HG03575 (cell line): ENCODE data around the gene PWP2.
"Not testable (repeated sequence)": the region's sequence is repeated elsewhere in the genome, so short reads cannot be mapped to it uniquely, and the experiment has no call there.

Source experiments
- ATAC-seq: cut with Tn5 transposase; IDR thresholded peaks from one replicate; pipeline ENCODE4 v1.9.1; 2021; ENCODE audit not compliant: unreplicated experiment, insufficient number of reproducible peaks, low FRiP score; ENCODE audit errors: extremely low read depth

Gene PWP2

GRCh38 chr21:44155231-44155993, 48.2 kb downstream of the PWP2 start:
- ATAC-seq: not testable (repeated sequence)

GRCh38 chr21:44155994-44156380, 48.8 kb downstream of the PWP2 start:
- ATAC-seq: not testable (repeated sequence)

- ATAC-seq: not testable (repeated sequence)
Measured at GRCh38 chr21:44157439-44158081, 50.4 kb downstream of the PWP2 start.

- ATAC-seq: not testable (repeated sequence)
Measured at GRCh38 chr21:44158082-44158468, 50.9 kb downstream of the PWP2 start.

GRCh38 chr21:44159349-44160297, 52.4 kb downstream of the PWP2 start:
- ATAC-seq: not testable (repeated sequence)

GRCh38 chr21:44160298-44160672, 53.1 kb downstream of the PWP2 start:
- not testable (repeated sequence) for ATAC-seq

- not testable (repeated sequence) for ATAC-seq
Measured at GRCh38 chr21:44160821-44161220, 53.6 kb downstream of the PWP2 start.

- ATAC-seq: not testable (repeated sequence)
Measured at GRCh38 chr21:44163167-44163653, 56.0 kb downstream of the PWP2 start.

- not testable (repeated sequence) for ATAC-seq
Measured at GRCh38 chr21:44165933-44166332, 58.7 kb downstream of the PWP2 start.

GRCh38 chr21:44167527-44167926, 60.3 kb downstream of the PWP2 start:
- not testable (repeated sequence) for ATAC-seq

GRCh38 chr21:44170326-44170725, 63.1 kb downstream of the PWP2 start:
- not testable (repeated sequence) for ATAC-seq

- not testable (repeated sequence) for ATAC-seq
Measured at GRCh38 chr21:44170863-44171262, 63.7 kb downstream of the PWP2 start.

GRCh38 chr21:44171962-44172572, 64.9 kb downstream of the PWP2 start:
- ATAC-seq: not testable (repeated sequence)

- not testable (repeated sequence) for ATAC-seq
Measured at GRCh38 chr21:44172741-44173140, 65.5 kb downstream of the PWP2 start.

- not testable (repeated sequence) for ATAC-seq
Measured at GRCh38 chr21:44175189-44175588, 68.0 kb downstream of the PWP2 start.

GRCh38 chr21:44176127-44176526, 68.9 kb downstream of the PWP2 start:
- ATAC-seq: not testable (repeated sequence)
